GM11168 (cell line): Measurements from ENCODE around the gene RFXAP.

ENCODE experiments used
- in situ Hi-C: fragments of 300-500 bp; cut with MboI; formaldehyde crosslinking; loops from one replicate; pipeline ENCODE4 v1.12.0; 2022; ENCODE audit warnings: low sequenced_read_pairs; ENCODE audit not compliant: unreplicated experiment

RFXAP gene

DNA sequence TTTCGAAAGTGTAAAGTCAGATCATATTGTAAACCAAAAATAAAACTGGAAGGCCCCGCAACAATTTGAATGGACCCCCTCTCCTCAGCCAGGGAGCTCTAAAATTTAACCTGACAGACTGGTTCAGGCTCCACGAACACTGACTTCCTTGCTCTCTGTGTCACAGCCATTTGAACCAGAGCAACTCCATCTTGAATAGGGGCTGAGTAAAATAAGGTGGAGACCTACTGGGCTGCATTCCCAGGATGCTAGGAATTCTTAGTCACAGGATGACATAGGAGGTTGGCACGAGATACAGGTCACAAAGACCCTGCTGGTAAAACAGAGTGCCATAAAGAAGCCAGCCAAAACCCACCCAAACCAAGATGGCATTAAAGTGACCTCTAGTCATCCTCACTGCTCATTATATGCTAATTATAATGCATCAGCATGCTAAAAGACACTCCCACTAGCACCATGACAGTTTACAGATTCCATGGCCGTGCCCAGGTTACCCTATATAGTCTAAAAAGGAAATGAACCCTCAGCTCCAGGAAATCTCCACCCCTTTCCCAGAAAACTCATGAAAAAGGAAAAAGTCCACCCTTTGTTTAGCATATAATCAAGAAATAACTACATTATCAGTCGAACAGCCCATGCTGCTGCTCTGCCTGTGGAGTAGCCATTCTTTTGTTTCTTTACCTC, 43.1 kb downstream of the RFXAP start:
- in situ Hi-C loops, result loop anchor here (10.0 kb wide), 1 partner anchor 123 kb away; no protein-coding TSS in a partner anchor

DNA sequence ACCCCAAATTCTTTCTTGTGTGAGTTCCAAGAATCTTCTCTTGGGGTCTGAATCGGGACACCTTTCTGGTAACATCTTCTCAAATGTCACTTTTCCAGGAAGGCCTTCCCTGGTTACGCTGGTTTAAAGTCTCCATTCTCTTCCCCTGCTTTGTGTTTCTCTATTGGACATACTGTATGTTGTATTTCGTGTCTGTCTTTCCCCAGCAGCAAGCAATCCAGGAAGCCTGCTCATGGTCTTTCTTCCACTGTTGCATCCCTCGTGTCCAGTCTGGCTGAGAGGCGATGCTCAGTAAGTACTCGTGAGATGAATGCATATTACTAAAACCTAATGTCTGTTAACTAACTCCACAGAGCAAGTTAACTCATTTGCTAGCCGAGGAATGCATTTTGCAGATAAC, 43.7 kb downstream of the RFXAP start:
- in situ Hi-C loops, result loop anchor here (10.0 kb wide), 1 partner anchor 122 kb away; no protein-coding TSS in a partner anchor

DNA sequence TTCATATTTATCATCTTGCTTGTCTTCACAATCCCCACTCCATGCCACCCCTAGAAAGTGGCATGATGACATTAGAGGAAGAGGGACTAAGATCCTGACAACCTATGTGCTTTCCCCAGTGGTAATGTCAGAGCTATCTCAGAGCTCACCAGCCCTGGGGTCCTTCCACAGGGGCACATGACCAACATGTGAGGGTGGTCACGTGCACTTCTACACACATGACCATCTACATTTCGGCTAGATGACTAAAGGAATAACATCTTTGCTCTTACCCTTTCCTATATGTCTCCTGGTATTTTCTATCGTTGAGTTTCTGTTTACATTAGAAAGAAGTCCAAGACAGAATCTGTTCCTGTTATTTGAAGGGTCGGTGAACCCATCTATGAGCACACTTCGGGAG, 46.2 kb downstream of the RFXAP start:
- in situ Hi-C loops, result loop anchor here (10.0 kb wide), 1 partner anchor 120 kb away; no protein-coding TSS in a partner anchor

DNA sequence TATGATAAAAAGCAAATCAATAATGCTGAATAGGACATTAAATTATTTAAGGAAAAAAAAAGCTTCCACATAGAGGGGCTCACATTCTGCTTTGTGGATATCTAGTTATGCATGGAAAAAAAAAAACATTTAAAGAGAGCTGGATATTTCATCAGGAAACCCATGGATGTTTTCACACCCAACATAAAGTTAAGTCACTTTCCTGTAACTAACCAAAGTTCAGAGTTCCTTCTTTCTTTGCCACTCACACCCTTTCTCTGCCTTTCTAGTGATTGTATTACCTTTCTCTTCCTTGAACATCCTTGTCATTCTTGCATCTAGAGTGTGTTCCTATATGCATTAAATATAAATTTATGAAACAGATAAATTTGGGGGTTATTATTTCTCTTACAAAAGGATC, 47.2 kb downstream of the RFXAP start:
- in situ Hi-C loops, result loop anchor here (10.0 kb wide), 1 partner anchor 119 kb away; no protein-coding TSS in a partner anchor

DNA sequence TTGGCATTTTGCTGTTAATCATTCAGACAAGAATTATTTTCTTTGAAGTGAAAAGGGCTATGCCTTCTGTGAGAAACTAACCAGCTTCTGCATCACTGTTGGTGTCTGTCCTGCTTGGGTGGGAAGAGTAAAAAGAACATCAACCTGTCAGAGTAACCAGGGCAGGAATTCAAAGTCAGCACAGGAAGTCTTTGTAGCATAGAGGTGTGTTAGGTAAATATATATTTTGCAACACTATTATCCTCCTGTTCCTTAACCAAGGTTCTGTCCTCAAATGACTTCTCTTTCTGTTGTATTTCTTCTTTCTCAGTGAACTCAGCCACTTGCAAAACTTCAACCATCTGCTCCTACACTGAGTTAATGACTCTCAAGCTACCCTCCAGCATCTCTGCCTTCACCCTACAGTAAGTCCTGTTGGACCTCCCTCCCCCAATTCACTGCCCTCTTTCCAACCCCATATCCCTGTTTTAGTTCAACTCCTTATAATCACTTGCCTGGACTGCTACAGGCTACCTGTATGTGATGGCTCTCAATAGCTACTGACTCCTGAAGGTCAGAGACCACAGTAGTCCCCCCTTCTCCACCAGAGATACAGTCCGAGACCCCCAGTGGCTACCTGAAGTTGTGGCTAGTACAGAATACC, 51.1 kb downstream of the RFXAP start:
- in situ Hi-C loops, result no loop called here

DNA sequence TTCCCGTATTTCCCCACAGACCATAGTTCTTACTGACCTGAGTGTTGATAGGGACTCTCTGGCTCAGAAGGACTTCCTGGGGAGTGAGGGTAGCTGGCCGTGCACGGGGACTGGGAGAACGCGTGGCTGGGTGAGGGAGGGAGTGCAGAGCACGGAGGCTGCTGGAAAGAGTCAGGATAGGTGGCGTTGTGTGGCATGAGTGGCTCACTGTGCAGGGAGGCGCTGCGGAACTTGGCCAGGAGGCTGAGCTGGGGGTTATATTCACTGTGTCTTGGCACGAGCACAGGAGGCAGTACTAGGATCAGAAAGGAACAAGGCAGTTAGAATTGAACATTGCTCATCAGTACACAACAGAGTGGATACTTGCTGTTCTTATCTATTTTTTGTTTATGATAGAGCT, 53.6 kb downstream of the RFXAP start:
- in situ Hi-C loops, result no loop called here

DNA sequence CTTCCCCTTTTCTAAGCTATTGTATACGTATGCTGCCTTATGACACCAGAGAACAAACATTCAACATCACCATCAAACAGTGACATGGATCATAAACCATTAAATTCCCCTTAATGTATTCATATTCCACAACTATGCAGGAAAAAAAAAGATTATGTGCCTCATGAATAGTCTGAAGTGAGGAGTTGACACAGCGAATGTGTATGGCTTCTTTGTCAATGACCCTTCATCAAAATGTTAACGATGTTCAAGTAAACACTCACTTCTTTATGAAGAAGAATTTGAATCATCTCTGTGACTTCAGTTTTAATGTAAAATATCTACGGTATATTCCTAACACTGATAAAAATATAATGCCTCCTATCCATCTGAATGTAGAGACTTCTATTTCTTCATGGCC, 56.4 kb downstream of the RFXAP start:
- in situ Hi-C loops, result no loop called here

DNA sequence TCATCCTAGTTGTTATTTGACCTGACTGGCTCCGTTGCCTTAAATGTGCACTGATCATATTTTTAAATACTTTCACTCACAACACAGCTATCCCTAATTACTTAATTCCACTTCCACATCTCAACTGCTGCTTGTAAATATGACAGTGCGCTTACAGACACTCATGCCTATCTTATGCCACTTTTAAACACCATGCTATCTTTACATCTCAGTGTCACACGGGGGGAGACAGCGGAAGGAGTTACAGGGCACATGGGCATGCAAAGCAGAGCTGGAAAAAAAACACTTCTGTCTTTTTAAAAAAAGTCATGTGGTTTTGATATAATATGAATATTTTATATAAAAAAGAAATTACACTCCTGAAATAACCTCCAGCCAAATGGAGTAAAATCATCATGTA, 56.9 kb downstream of the RFXAP start:
- in situ Hi-C loops, result no loop called here
